Measurements from ENCODE around the gene LAMTOR2.

Gene LAMTOR2

GRCh38 chr1:156100205-156100995 is 45.8 kb downstream of the LAMTOR2 start:
- no peak for FAIRE-seq

- FAIRE-seq = no peak
Observed at GRCh38 chr1:156101880-156102279, 47.3 kb downstream of the LAMTOR2 start.

GRCh38 chr1:156102633-156103511 is 48.3 kb downstream of the LAMTOR2 start:
- FAIRE-seq = no peak

- no peak for FAIRE-seq
Observed at GRCh38 chr1:156103521-156103947, 49.0 kb downstream of the LAMTOR2 start.

DNA sequence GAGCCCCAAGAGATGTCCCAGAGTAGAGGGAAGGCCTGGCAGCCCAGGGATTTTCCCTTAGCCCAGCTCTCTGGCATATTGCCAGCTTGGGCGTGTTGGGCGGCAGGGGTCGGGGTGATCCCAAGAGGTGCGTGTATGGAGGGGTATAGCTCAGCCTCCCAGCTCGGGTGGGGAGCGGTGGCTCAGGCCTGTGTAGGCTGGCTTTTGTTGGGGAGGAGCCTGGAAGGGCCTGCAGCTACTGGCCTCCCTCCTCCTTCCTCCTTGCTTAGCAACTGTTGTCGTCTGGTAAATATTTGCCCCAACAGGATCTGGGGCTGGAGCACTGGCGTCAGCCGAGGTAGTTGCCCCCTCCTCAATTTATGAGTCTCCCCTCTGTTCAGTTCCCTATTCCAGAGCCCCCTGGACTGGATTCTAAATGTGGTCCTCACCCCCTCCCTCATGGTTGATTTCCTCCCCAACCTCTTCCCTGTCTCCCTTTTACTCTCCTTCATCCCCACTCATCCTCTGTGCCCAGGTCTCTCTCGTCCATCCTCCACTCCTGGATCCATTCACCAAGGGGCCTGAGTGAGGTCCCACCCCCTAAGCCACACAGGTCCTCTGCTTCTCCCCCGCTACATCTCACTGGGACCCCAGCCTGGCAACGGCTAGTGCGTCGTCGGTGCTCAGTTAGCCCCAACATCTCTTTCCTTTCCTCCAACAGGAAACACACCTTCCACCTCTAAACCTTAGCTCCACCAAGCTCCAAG is 49.7 kb downstream of the LAMTOR2 start:
- peak; percentile 75 for FAIRE-seq

DNA sequence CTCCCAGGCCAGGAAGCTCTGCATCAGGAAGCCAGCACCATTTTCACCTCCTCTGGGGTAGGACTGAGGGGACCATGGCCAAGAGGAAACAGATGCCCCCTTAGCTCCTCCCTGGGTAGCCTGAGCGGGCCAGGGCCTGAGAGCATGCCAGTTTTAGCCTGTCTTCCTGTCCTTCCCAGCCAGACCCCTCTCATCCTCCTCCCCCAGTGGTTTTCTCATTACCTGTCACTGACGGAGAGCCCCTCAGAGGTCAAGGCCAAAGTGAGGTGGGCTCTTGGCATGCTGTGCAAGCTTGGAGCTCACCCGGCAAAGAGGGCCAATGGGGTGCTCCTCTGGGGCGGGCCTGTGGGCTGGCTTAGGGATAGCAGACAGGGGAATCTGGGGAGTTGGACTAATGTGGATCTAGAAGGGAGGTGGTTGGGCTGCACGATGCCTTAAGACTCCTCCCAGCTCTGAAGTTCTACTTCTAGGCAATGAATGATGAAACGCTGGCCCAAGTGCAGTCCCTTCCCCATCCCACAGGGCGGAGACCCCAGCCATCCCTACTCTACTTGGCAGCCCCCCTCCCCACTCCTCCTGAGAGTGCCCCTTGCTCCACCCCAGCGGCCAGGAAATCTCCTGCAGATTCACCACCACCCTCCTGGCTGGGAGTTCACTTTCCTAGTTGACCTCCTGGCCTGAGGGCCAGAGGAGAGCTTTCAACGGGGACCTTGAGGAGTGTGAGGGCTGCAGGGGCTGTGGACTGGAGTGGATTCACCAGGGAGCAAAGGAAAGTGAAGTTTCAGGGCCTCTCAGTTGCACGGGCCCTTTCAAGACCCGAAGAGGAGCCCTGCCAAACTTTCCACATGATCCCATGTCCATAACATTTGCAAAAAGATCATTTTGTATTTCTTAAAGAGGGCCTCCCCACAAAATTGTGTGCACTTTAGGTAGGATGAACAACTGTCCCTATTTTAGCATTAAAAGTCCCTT is 50.6 kb downstream of the LAMTOR2 start:
- FAIRE-seq = peak; percentile 94

GRCh38 chr1:156106624-156107488 is 52.3 kb downstream of the LAMTOR2 start:
- FAIRE-seq = no peak

GRCh38 chr1:156108057-156108456 is 53.5 kb downstream of the LAMTOR2 start:
- FAIRE-seq = no peak

Data from G401.6 (cell line).